Measurements from ENCODE around the gene GABARAP.

The GABARAP gene

DNA sequence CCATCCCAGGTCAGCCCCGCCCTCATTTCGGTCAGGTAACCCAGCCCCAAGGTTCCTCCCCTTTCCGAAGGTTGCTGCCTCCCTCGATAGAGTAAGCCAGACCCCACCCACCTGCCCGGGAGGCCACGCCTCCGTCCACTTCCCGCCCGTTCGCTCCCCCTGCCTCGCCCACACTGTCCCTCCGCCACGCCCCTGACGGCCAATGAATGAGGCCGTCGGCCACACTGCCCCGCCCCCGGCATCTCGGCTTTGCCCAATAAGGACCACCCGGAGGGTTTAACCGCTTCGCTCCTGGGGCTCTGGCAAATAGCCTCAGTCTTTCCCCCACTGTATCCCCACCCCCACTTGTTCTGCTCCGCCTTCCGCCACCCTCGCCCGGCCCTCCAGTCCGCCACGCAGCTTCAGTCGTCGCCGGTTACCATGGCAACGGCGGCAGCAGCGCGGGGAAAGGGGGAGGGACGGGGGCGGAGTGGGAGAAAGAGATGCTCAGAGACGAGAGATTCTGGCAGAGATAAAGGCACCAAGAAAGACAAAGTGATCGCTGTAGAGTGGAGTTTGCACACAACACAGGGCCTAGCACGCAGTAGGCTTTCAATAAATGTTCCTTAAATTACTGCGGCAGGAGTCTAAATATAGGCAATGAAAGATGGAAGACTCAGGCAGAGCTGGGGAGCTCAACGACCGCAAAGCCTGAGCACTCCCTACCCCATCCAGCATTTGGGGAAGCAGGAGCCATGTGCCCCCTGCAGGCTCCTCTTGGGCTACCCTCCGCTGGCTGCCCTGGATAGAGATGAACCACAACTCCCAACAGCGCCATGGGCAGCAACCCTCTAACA is 27.7 kb downstream of the GABARAP start:
- Histone ChIP-seq H3K9ac (ENCODE audit: low read length) (no peak overlapping the region), H3K4me1 (ENCODE audit: control insufficient read depth, insufficient read depth, low read length) (peaks cover 24% of the 10 kb centered on the region), H3K27ac (ENCODE audit: low read depth, low read length) (peak overlapping the region; percentile 87), H3K27me3 (ENCODE audit: control insufficient read depth, insufficient read depth, low read length) (peaks cover 3% of the 10 kb centered on the region), H3K36me3 (ENCODE audit: control insufficient read depth, insufficient read depth, low read length) (no peaks in the 10 kb centered on the region), H3K4me3 (ENCODE audit: low read length) (peak overlapping the region; percentile 67)

DNA sequence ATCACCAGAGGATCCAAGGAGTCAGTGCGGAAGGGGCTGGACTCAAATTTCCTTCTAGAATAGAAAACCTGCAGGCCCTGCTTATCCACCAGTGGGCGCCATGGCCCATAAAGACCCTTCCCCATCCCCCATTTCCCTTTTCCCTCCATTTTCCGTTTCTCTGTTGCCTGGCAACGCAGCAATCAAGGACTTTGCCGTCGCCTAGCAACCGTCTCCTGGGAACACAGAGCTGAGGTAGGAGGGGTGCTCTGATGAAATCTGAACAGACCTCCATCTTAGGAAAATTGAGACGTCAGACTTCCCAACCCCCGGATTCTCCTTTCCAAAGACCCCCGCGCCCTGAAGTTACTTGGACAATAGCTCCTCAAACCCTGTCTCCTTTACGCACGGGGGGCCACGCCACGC is 28.4 kb downstream of the GABARAP start:
- peak overlapping the region; percentile 87 for H3K27ac ChIP-seq (ENCODE audit: low read depth, low read length)
- H3K4me3 ChIP-seq (ENCODE audit: low read length), result peak overlapping the region; percentile 67

DNA sequence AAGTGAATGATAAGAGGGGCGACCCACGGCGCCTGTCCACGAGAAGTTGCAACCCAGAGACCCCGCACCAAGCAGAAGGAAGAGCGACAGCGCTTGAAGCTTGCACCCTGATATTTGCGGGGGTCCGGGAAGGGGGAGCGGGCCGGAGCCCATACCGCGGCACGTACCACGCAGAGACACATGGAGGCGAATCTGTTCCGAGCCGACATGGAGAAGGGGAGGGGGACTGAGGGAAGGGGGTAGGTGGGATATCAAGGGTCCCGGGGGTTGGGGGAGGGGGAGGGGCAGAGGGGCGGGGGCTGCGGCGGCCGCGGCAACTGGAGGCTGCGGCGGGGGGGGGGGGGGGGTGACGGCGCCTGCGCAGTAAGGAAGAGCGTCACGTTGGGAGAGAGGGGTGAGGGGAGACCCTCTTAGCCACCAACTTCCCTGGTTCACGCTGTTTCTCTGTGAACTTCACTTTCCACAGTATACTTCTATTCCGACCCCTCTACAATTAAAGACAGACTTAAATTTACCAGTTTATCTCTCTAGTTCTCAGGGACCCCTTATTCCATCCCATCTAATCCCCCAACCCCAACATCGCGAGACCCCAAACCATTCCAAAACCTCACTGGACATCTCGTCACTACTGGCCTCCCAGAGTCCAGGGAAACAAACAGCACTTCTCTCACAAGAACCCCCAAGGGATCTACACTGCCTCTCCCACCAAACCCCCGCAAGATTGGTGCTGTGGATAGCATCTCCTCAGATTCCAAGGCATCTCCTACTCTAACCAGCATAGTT is 30.6 kb downstream of the GABARAP start:
- Histone ChIP-seq H3K27ac (ENCODE audit: low read depth, low read length) (no peak overlapping the region), H3K4me1 (ENCODE audit: control insufficient read depth, insufficient read depth, low read length) (peaks cover 17% of the 10 kb centered on the region), H3K36me3 (ENCODE audit: control insufficient read depth, insufficient read depth, low read length) (no peaks in the 10 kb centered on the region), H3K9ac (ENCODE audit: low read length) (no peak overlapping the region), H3K27me3 (ENCODE audit: control insufficient read depth, insufficient read depth, low read length) (peaks cover 3% of the 10 kb centered on the region), H3K4me3 (ENCODE audit: low read length) (no peak overlapping the region)

More for the DNA sequence above, 28.4 kb downstream of the GABARAP start:
- Histone ChIP-seq H3K4me1 (ENCODE audit: control insufficient read depth, insufficient read depth, low read length) (peaks cover 21% of the 10 kb centered on the region), H3K36me3 (ENCODE audit: control insufficient read depth, insufficient read depth, low read length) (no peaks in the 10 kb centered on the region), H3K9ac (ENCODE audit: low read length) (no peak overlapping the region), H3K27me3 (ENCODE audit: control insufficient read depth, insufficient read depth, low read length) (peaks cover 3% of the 10 kb centered on the region)

DNA sequence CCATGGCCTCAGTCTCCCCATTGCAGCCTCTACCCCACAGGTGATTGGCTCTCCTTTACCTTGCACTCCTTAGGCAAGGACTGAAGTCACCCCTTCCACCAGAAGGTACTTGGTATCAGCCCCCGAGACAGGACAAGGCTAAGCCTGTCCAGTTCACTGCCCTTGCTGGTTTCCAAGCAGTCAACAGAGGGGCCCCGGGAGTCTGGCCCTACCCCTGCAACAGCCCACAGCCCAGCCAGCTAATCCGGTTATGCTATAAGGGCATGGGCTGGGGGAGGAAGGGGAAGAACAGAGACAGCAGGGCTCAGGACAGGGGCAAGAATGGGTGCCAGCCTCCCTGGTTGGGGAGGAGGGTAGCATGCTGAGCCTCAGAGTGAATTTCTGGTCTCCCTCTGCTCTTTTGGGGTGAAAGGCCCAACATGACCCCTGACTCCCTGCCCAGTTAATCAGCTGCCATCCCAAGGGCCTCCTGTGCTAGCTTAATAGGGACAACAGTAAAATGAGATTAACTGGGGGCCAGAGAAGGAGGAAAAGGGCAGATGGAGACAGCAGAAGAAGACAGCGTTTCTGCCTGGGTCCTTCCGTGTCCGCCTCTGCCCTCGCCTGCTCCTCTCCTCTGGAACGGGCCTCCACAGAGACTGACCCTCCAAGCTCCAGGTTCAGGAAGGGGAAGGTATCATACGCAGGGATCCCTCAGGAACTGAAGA is 33.3 kb downstream of the GABARAP start:
- Histone ChIP-seq H3K27me3 (ENCODE audit: control insufficient read depth, insufficient read depth, low read length) (peaks cover under 1% of the 10 kb centered on the region), H3K9ac (ENCODE audit: low read length) (no peak overlapping the region), H3K27ac (ENCODE audit: low read depth, low read length) (no peak overlapping the region), H3K4me3 (ENCODE audit: low read length) (no peak overlapping the region), H3K4me1 (ENCODE audit: control insufficient read depth, insufficient read depth, low read length) (peaks cover 11% of the 10 kb centered on the region), H3K36me3 (ENCODE audit: control insufficient read depth, insufficient read depth, low read length) (no peaks in the 10 kb centered on the region)

DNA sequence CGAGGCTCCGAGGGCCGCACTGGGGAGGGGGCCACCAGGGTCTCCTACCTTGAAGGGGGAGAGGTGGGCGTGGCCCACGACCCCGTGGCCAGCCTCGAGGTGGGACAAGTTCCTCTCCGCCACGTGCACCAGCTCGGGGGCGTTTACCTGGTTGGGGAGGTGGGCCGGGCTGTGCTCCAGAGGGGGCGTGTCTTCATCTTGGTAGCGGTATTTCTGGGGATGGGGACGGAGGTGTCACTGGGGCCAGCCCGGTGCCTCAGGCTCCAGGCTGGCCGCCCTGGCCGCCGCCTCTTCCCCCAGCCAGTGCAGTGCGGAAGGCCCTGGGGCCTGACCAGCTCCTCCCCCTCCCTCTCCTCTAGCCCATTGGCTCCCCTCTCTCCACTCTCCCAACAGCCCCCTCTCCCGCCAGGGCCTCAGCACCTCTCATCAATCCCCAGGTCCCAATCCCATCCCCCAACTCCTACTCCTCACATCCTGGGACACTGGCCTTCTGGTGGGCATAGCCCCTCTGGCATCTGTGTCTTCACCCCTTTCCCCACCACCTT is 34.1 kb downstream of the GABARAP start:
- Histone ChIP-seq H3K4me1 (ENCODE audit: control insufficient read depth, insufficient read depth, low read length) (peaks cover 7% of the 10 kb centered on the region), H3K27ac (ENCODE audit: low read depth, low read length) (no peak overlapping the region), H3K4me3 (ENCODE audit: low read length) (no peak overlapping the region), H3K9ac (ENCODE audit: low read length) (no peak overlapping the region), H3K36me3 (ENCODE audit: control insufficient read depth, insufficient read depth, low read length) (no peaks in the 10 kb centered on the region), H3K27me3 (ENCODE audit: control insufficient read depth, insufficient read depth, low read length) (no peaks in the 10 kb centered on the region)

DNA sequence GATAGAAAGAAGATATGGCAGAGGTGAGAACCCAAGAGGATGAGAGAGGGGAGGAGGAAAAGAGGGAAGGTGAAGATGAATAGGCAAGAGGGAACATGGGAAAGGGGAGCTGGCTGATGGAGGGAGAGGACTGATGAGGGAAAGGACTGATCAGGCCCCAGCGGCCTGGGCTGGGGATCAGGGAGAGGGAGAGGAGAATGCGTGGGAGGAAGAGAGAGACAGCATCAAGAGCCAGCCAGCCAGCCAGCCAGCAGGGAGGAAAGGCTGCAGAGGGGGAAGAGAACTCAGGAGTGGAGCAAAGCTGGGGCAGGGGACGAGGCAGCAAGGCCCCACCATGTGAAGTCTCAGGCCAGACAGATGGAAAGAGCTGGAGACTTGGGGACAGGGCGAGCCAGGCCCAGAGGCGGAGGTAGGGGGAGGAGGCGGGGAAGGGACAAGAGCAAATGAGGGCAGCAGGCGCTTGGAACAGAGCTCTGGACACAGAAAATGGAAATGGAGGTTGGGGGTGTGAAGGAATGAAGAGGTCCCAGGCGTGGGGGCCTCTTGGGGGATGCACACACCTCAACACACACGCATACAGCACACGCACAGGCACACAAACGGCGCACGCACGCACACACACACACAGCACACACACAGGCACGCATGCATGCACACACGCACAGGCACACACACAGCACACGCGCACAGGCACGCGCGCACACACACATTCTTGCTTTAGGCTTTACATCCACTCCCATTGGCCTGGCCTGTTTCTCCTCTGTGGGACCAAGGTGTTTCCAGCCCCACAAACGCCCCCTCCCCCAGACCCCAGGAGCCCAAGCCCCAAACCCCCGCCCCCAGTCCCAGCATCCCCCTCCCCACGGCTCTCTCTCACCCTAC is 34.9 kb downstream of the GABARAP start:
- H3K4me1 ChIP-seq (ENCODE audit: control insufficient read depth, insufficient read depth, low read length), result peaks cover 7% of the 10 kb centered on the region
- peaks cover 5% of the 10 kb centered on the region for H3K36me3 ChIP-seq (ENCODE audit: control insufficient read depth, insufficient read depth, low read length)
- H3K27me3 ChIP-seq (ENCODE audit: control insufficient read depth, insufficient read depth, low read length), result no peaks in the 10 kb centered on the region
- H3K4me3 ChIP-seq (ENCODE audit: low read length), result no peak overlapping the region
- H3K9ac ChIP-seq (ENCODE audit: low read length), result no peak overlapping the region
- no peak overlapping the region for H3K27ac ChIP-seq (ENCODE audit: low read depth, low read length)

DNA sequence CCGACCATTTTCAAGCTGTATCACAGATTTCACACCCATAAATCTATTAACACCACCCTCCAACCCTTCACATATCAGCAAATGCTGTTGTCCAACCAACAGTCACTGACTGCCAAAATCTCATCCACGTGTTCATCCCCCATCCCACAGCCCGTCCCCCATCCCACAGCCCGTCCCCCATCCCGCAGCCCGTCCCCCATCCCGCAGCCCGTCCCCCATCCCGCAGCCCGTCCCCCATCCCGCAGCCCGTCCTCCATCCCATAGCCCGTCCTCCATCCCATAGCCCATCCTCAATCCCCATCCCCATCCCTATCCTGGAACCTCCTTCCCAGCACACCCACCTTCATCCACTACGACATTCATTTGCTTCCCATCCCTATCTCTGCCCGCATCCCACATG is 36.7 kb downstream of the GABARAP start:
- H3K9ac ChIP-seq (ENCODE audit: low read length), result no peak overlapping the region
- H3K27ac ChIP-seq (ENCODE audit: low read depth, low read length), result peak overlapping the region; percentile 65
- H3K36me3 ChIP-seq (ENCODE audit: control insufficient read depth, insufficient read depth, low read length), result peaks cover 5% of the 10 kb centered on the region
- H3K27me3 ChIP-seq (ENCODE audit: control insufficient read depth, insufficient read depth, low read length), result no peaks in the 10 kb centered on the region
- peaks cover 3% of the 10 kb centered on the region for H3K4me1 ChIP-seq (ENCODE audit: control insufficient read depth, insufficient read depth, low read length)
- peak overlapping the region; percentile 61 for H3K4me3 ChIP-seq (ENCODE audit: low read length)

DNA sequence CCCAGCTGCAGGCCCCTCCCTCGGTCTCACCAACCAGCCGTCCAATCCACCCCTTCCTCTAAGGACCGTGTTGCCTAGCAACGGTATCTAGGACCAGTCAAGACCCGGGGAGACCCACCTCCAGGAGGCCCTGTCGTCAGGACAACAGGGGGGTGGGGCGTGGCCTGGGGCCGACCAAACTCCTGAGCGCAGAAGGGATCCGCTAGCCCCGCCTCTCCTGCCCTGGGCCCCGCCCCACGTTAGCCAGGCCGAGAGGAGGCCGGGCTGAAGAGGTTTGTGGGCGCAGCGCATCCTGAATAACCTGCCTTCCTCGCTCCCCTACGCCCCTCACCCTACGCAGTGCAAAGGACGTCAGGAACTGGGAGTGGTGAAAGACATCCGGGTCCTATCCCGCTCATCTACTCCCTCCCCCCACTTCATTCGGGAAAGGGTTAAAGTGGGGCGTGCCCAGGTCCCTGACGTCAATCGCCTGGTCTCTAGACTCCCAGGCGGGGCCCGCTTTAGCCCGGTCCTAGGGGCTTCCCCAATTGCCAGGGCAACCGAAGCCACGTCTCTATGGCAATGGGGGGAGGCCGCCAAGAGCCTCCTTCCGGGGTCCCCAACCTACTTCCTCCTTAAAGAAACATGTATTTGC is 37.3 kb downstream of the GABARAP start:
- Histone ChIP-seq H3K36me3 (ENCODE audit: control insufficient read depth, insufficient read depth, low read length) (peaks cover 5% of the 10 kb centered on the region), H3K27me3 (ENCODE audit: control insufficient read depth, insufficient read depth, low read length) (no peaks in the 10 kb centered on the region), H3K9ac (ENCODE audit: low read length) (no peak overlapping the region), H3K4me1 (ENCODE audit: control insufficient read depth, insufficient read depth, low read length) (peaks cover 3% of the 10 kb centered on the region), H3K4me3 (ENCODE audit: low read length) (peak overlapping the region; percentile 61), H3K27ac (ENCODE audit: low read depth, low read length) (peak overlapping the region; percentile 65)

DNA sequence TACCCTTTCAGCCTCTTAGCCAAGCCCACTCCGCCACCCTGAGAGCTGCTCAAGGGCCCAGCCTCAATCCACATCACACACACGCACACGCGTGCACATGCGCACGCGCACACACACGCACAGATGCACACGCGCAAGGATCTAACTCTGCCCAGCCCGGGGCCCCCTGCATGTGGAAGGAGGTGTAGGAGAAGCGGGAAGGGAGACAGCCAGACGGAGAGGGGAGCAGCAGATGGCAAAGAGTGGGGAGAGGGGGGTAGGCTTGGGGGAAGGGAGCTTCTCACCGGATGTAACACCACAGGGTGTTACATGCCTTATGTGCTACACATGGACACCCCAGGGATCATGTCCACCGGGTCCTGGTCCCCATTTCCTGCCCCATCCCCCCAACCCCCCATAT is 37.9 kb downstream of the GABARAP start:
- peaks cover 5% of the 10 kb centered on the region for H3K36me3 ChIP-seq (ENCODE audit: control insufficient read depth, insufficient read depth, low read length)
- no peak overlapping the region for H3K9ac ChIP-seq (ENCODE audit: low read length)
- peak overlapping the region; percentile 22 for H3K4me3 ChIP-seq (ENCODE audit: low read length)
- H3K4me1 ChIP-seq (ENCODE audit: control insufficient read depth, insufficient read depth, low read length), result peaks cover 3% of the 10 kb centered on the region
- H3K27ac ChIP-seq (ENCODE audit: low read depth, low read length), result peak overlapping the region; percentile 65
- H3K27me3 ChIP-seq (ENCODE audit: control insufficient read depth, insufficient read depth, low read length), result no peaks in the 10 kb centered on the region

DNA sequence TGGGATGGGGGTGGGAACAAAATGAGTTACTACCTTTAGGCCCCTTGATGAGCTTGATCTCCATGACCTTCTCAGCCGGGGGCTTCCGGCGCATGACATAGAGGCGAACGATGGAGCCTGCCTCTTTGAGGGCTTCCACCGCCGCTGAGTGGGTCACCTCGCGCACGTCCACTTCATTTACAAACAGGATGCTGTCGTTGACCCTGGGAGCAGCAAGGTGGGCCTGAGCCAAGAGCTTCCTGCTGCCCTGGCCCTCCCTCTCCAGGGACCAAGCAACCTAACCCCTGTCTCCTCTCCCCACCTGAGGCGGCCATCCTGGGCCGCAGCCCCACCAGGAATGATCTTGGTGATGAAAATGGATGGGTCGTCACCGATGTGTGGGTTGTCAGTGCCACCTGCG is 38.9 kb downstream of the GABARAP start:
- H3K36me3 ChIP-seq (ENCODE audit: control insufficient read depth, insufficient read depth, low read length), result peaks cover 5% of the 10 kb centered on the region
- no peak overlapping the region for H3K9ac ChIP-seq (ENCODE audit: low read length)
- peaks cover 3% of the 10 kb centered on the region for H3K4me1 ChIP-seq (ENCODE audit: control insufficient read depth, insufficient read depth, low read length)
- no peak overlapping the region for H3K4me3 ChIP-seq (ENCODE audit: low read length)
- no peak overlapping the region for H3K27ac ChIP-seq (ENCODE audit: low read depth, low read length)
- no peaks in the 10 kb centered on the region for H3K27me3 ChIP-seq (ENCODE audit: control insufficient read depth, insufficient read depth, low read length)

All from rectal smooth muscle tissue (tissue), 1 donor.